Suprapubic skin (tissue), 4 donors: ENCODE results near the gene AHDC1. TPM values are rescaled to one million over a fixed set of nuclear protein-coding genes. Genes with fewer than 3 reads are reported as not detected.

Experiments
- DNase-seq, 2 donors: peaks; one replicate each; pipeline ENCODE4 v3.0.0-alpha.2; 2019; ENCODE audit warnings: low spot score in 2 of 2
- H3K27ac ChIP-seq: fragments of 200-600 bp; sonication (generic); one replicate; pipeline ENCODE4 v1.5.1; 2019
- H3K27me3 ChIP-seq: fragments of 200-600 bp; sonication (generic); one replicate; pipeline ENCODE4 v1.5.1; 2019
- H3K36me3 ChIP-seq: fragments of 200-600 bp; sonication (generic); one replicate; pipeline ENCODE4 v1.5.1; 2019
- H3K4me1 ChIP-seq: fragments of 200-600 bp; sonication (generic); one replicate; pipeline ENCODE4 v1.5.1; 2019
- H3K4me3 ChIP-seq: fragments of 200-600 bp; sonication (generic); one replicate; pipeline ENCODE4 v1.5.1; 2019; ENCODE audit warnings: mild to moderate bottlenecking
- H3K9me3 ChIP-seq: fragments of 200-600 bp; sonication (generic); one replicate; pipeline ENCODE4 v1.5.1; 2019
- EP300 ChIP-seq: sonication (generic); formaldehyde crosslinking; IDR thresholded peaks from one replicate; pipeline ENCODE4 v1.6.1; 2017; ENCODE audit warnings: antibody characterized with exemption
- POLR2A ChIP-seq, 2 donors: fragments of 450-650 bp; IDR thresholded peaks; one replicate each; pipeline ENCODE4 v1.6.1; 2017; ENCODE audit warnings: antibody characterized with exemption in 2 of 2, mild to moderate bottlenecking in 2 of 2, moderate library complexity in 2 of 2
- POLR2AphosphoS5 ChIP-seq, 3 donors: sonication (generic); formaldehyde crosslinking; IDR thresholded peaks; one replicate each; pipeline ENCODE4 v1.6.1; 2017; ENCODE audit warnings: antibody characterized with exemption in 3 of 3
- WGBS: methylation state at CpG from one replicate; pipeline ENCODE4 v1.1.5; 2018; 5-methylcytosine and 5-hydroxymethylcytosine counted together
- total RNA-seq, 4 donors: library from RNA; depleted of rRNA; stranded (reverse); fragments of >200 nt; gene quantifications; one replicate each; pipeline ENCODE4 v1.1.0, GENCODE V29; 2016
- TF ChIP-seq, protein P1 (sequence below), 2 donors: fragments of 200-600 bp in 1 of 2; fragments of 450-650 bp in 1 of 2; sonication (generic) in 1 of 2; IDR thresholded peaks; one replicate each; pipeline ENCODE4 v1.5.1; 2016 to 2019; ENCODE audit warnings: antibody characterized with exemption in 2 of 2, mild to moderate bottlenecking in 1 of 2, moderate library complexity in 1 of 2

AHDC1 gene
- total RNA-seq, 4 donors from 2014 or later: 46.7 to 103 (median 60.1) TPM

DNA sequence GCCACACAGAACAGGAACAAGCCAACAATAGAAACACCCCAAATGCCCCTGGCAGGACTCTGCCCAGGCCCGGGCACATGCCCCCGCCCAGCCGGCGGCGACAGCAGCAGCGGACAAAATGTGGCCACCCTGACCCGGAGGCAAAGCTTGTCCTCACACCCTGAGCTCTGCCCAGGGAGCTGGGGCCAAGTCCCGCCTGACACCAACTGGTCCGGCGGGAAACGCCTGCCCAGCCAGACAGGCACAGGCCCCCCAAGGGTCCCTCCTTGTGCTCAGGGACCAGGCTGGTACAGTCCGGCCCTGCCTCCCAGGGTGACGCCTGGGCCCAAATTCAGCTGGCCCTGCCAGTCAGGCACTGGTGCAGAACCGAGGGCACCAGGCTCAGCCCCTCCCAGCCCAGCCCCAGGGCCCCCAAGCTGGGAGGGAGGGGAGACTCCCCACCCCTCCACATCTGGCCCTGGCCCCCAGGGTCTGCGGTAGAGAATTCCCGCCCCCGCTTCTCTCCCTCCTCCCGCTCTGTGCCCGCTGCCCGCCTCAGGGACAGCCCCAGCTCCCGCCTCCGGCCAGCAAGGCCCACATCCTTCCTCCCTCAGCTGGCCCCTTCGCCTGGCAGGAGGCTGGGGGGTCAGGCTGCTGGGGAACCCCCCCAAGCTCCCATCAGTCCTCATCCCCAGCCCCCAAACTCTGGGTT, 2.0 kb downstream of the AHDC1 start:
- TF ChIP-seq POLR2A (IDR thresholded peaks at IDR 0.05) (no peak), EP300 (no peak), POLR2AphosphoS5 (IDR thresholded peaks at IDR 0.05) (no peak)
- TF ChIP-seq, protein P1, sequence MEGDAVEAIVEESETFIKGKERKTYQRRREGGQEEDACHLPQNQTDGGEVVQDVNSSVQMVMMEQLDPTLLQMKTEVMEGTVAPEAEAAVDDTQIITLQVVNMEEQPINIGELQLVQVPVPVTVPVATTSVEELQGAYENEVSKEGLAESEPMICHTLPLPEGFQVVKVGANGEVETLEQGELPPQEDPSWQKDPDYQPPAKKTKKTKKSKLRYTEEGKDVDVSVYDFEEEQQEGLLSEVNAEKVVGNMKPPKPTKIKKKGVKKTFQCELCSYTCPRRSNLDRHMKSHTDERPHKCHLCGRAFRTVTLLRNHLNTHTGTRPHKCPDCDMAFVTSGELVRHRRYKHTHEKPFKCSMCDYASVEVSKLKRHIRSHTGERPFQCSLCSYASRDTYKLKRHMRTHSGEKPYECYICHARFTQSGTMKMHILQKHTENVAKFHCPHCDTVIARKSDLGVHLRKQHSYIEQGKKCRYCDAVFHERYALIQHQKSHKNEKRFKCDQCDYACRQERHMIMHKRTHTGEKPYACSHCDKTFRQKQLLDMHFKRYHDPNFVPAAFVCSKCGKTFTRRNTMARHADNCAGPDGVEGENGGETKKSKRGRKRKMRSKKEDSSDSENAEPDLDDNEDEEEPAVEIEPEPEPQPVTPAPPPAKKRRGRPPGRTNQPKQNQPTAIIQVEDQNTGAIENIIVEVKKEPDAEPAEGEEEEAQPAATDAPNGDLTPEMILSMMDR (IDR thresholded peaks at IDR 0.05): no peak
- peak overlapping the region; percentile 92 for H3K4me3 ChIP-seq
- peak overlapping the region; percentile 95 for H3K27ac ChIP-seq
- no peak for DNase-seq
- 9% methylated on average over 10 of the region's 23 CpGs for WGBS
- H3K27me3 ChIP-seq: no peaks in the 10 kb centered on the region
- no peaks in the 10 kb centered on the region for H3K36me3 ChIP-seq
- no peaks in the 10 kb centered on the region for H3K9me3 ChIP-seq
- H3K4me1 ChIP-seq: peaks cover 78% of the 10 kb centered on the region

DNA sequence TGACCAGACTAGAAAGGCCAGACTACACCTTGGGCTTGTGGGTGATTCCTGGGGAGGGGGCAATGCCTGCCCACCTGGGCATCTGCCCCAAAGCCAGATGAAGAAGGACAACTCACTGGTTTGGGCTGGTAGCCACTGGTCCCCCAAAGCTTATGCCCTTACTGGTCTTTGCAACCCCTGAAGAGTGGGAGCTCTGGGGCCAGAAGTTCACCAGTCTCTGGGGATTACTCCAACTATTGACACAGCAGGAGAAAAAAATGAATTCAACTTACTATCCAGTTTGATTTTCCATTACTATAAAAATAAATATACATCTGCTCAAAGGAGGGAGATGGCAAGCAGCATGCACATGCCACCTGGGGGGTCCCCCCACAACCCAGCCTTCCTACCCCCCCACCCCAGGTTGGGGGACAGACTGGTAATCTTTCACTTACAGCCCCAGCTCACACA, 2.6 kb downstream of the AHDC1 start:
- Histone ChIP-seq H3K4me1 (peaks cover 78% of the 10 kb centered on the region), H3K36me3 (no peaks in the 10 kb centered on the region), H3K9me3 (no peaks in the 10 kb centered on the region), H3K27ac (peak overlapping the region; percentile 95), H3K27me3 (no peaks in the 10 kb centered on the region), H3K4me3 (peak overlapping the region; percentile 92)
- no peak for TF ChIP-seq EP300
- TF ChIP-seq POLR2A (IDR thresholded peaks at IDR 0.05): no peak
- TF ChIP-seq, protein P1 (IDR thresholded peaks at IDR 0.05): no peak
- no peak for TF ChIP-seq POLR2AphosphoS5 (IDR thresholded peaks at IDR 0.05)
- no peak for DNase-seq

DNA sequence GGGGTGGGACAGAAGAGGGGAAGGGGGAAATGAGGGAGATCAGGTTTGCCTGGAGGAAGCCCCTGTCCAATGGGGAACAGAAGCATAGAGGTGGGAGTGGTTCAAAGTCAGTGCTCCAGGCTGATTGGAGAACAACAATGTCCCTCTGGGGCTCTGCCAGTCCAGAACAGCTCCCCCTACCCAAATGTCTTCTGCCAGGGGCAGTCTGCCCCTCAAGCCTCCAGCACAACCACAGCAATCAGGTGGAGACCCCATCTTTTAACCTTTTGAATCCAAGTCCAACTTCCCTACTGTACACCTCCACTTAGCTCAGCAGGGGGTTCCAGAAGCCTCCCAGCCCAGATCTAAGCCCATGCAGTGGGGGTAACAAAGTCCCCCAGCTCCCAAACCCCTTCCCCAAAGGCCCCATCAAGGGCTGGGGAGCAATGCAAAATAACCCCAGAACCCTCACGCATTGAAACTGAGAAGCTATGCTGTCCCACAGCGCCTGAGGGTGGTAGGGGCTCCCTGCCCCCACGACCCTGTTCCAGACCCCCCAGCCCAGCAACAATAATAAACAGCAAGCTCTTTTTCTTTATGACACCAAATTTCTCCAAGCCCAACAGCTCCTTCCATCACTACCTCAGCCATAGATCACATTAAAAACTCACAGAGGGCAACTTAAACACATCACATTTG, 3.3 kb downstream of the AHDC1 start:
- peaks cover 78% of the 10 kb centered on the region for H3K4me1 ChIP-seq
- peak overlapping the region; percentile 95 for H3K27ac ChIP-seq
- H3K4me3 ChIP-seq: peak overlapping the region; percentile 92
- no peaks in the 10 kb centered on the region for H3K9me3 ChIP-seq
- WGBS: 40% methylated on average over 3 of the region's 3 CpGs
- no peak for TF ChIP-seq POLR2A (IDR thresholded peaks at IDR 0.05)
- no peak for TF ChIP-seq EP300
- TF ChIP-seq, protein P1 (IDR thresholded peaks at IDR 0.05): no peak
- H3K36me3 ChIP-seq: peaks cover 3% of the 10 kb centered on the region
- no peak for DNase-seq
- no peaks in the 10 kb centered on the region for H3K27me3 ChIP-seq

DNA sequence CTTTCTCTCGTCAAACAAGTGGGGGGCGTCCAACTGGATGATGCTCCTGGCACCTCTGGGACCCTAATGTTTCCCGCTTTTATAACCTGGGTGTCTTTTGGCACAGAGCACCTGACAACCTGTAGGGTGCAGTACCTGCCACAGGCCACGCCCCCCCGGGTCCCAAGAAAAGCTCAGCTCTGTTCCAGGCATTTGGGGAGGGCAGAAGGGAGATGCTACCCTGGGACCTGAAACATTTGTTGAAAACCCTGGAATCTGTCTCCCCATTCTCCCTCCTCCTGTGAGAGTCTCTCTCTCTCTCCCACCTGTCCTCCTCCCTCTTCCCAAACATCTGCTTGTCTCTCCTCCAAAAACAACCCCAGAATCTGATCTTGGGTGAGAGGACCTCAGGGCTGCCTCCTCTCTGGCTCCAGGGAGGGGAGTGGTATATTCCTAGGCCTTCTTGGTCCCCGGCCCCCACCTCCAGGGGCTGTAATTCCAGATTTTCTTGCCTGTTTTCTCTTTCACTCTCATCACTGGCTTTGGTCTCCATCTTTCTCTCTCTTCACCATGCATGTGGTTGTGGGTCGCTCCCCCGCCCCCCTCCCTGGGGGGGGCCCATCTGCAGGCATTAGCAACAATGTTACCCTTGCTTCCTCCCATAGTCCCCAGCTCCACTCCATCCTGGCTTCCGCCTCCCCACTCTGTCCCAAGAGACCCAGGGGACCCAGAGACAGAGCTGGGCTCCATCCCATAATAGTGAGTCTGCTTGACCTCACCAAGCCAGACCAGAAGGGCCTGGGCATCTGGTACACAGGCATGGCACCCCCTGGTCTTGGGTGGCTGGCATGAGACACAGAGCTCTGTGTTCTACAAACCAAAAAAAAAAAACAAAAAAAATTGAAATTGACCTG, 4.1 kb downstream of the AHDC1 start:
- Histone ChIP-seq H3K4me1 (peaks cover 86% of the 10 kb centered on the region), H3K36me3 (peaks cover 3% of the 10 kb centered on the region), H3K27ac (peak overlapping the region; percentile 65), H3K27me3 (no peaks in the 10 kb centered on the region), H3K4me3 (peak overlapping the region; percentile 19), H3K9me3 (no peaks in the 10 kb centered on the region)
- 32% methylated on average over 4 of the region's 9 CpGs for WGBS
- TF ChIP-seq, protein P1 (IDR thresholded peaks at IDR 0.05): no peak
- TF ChIP-seq POLR2AphosphoS5 (IDR thresholded peaks at IDR 0.05): no peak
- no peak for TF ChIP-seq POLR2A (IDR thresholded peaks at IDR 0.05)
- TF ChIP-seq EP300: no peak
- no peak for DNase-seq
